Activated CD8-positive, alpha-beta memory T cell treated with anti-CD3 and anti-CD28 coated beads, Interleukin-2, amount 50 U/mL, for 24 hours (primary cell): ENCODE results near the gene PPFIA4.
"Not testable (repeated sequence)": the region's sequence is repeated elsewhere in the genome, so short reads cannot be mapped to it uniquely, and the experiment has no call there.

Experiments
- DNase-seq: peaks from one replicate; pipeline ENCODE4 v3.0.0-alpha.2; 2020; ENCODE audit errors: extremely low read depth

PPFIA4 gene

GRCh38 chr1:203017061-203017460 is 9.2 kb upstream of the PPFIA4 start:
- DNase-seq: no peak

DNA sequence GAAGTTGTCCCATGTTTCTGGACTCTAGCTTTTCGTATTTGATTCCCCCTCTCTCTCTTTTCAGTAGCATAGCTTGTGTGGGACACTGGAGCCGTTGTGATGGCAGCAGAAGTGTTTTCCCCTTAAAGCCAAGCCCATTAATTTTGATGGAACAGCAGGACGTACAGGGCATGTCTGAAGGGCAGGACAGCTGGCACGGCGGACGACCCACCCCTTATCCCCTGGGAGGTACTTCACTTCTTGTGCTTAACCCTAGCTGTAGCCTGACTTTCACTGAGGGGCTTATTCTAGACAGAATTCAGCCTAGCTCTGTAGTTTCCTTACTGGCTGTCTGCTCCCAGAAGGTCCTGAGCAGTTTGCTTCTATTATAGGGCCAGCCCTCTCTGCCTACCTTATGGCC is 8.6 kb upstream of the PPFIA4 start:
- no peak for DNase-seq

DNA sequence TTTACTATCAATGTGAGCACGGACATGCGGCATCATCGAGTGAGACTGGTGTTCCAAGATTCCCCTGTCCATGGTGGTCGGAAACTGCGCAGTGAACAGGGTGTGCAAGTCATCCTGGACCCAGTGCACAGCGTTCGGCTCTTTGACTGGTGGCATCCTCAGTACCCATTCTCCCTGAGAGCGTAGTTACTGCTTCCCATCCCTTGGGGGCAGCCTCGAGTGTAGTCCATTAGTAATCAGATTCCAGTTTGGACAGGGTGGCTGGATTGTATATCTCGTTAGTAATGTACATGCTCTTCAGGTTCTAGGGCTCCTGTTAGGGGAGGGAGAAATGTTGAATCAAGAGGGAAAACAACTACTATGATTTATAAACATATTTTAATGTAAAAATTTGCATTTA is 3.4 kb upstream of the PPFIA4 start:
- DNase-seq: not testable (repeated sequence)

- no peak for DNase-seq
These were observed 633 bp upstream of the PPFIA4 start for GRCh38 chr1:203025686-203026030.

- no peak for DNase-seq
These were observed 674 bp downstream of the PPFIA4 start for GRCh38 chr1:203026666-203027663.

DNA sequence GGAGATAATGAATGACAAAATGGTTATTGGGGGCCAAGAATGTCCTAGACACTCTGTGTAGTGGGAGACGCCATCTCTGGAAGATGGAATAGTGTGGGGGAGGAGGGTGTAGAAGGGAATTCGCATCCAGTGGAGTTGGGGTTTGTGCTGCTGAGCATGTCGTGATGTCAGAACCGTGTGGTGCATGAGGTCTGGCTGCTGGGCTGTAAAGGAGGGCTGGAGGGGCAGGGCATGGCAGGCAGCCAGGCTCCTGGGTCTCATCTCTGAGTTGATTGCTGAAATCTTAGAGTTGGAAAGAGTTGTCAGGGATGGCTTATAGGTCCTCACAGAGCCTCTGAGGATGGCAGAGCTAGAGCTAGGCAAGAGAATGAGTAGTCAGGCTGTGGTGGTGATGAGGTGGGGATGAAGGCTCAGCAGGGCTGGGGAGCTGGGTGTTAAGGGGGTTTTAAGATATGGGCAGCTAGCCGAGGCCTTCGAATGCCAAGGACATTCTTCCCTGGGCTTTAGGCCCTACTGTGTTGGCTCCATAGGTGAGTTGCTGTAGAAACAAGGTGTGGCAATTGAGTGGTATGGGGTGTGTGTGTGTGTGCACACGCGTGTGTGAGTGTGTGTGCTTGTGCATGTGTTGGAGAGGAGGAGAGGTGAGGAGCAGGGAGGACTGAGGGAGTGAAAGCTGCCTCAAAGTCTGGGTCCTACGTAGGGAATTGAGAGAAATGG is 1.9 kb downstream of the PPFIA4 start:
- DNase-seq: no peak

DNA sequence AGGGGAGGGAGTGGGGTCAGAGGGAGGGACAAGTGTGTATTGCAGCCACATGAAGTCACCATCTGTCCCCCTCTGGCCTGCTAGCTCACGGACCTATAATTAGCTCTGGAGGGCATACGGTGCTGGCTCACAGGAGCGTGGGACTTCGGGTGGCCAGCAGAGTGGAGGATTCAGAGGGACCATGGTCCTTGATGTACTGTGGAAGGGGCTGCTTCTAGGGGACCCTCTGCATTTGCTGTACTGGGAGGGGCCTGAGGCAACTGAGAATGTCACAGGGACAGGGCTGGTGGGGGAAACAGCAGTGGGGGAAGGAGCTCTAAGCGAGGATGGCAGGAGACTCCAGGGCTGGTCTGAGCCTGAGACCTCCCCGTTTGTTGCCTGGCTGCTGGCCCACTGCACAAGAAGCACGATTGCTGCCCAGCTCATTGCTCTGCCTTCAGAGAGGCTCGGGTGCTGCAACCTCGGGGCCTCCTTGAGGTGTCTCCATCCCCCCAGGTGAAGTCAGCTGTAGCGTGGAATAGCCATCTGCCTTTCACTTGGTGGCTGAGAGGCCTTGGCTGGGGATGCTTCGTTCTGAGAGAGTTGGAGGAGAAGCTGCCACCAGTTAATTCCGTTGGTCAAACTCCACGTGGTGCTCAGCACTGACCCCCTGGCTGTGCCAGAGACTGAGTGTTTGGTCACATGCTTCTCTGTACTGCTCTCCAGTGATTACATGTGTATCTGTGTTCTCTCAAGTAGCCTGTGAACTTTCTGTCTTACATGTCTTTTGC is 2.7 kb downstream of the PPFIA4 start:
- DNase-seq: no peak

DNA sequence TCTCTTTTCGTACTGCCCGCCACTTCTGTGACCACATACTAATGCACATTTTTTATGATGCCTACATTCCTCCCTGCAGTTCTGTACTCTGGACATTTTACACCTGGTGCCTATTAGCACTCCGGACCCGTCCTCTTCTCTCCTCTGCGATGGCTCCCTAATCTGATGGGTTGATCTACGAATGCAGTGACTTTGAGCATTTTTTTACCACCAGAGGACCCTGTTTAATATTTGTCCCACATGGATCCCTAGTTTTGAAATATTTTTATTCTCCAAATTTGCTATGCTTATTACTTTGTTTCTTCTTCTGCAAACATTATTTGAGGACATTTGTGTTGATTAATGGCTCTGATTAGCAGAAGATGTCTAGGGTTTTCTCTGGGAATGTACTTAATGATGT is 5.2 kb downstream of the PPFIA4 start:
- no peak for DNase-seq

DNA sequence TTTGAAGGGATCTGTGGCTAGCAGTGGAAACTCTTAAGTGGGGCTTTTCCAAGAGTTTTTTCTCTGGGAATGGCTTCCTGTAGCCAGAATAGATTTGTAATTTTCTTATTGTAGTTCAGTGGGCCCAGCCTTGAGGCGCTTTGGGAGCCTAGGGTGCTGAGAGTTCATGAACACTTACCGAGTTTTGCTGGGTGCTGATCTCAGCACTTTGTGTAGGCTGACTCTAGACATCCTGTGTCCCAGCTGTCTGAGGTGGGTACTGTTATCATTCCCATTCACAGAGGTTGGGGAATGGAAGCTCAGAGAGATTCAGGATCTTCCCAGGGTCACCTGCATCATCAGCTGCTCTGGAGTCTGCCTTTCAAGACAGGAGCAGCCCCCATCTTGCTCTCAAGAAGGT is 7.0 kb downstream of the PPFIA4 start:
- no peak for DNase-seq

DNA sequence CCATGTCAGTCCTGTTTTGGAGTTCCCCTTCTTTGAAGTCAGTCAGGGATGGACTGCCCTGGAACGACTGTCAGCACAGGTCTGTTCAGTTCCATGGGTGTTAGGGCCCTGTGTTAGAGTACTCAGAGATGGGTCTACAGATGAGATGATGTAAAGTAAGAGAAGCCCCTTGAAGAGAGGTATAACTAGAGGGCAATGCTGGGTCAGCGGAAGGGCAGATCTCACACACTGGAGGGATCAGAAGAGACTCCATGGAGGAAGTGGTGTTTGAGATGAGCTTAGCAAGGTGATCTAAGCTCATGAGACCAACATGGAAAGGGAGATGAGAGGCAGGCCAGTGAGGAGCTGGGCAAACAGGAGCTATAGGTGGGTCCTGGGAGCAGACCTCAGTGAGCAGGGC is 7.6 kb downstream of the PPFIA4 start:
- DNase-seq: no peak

DNA sequence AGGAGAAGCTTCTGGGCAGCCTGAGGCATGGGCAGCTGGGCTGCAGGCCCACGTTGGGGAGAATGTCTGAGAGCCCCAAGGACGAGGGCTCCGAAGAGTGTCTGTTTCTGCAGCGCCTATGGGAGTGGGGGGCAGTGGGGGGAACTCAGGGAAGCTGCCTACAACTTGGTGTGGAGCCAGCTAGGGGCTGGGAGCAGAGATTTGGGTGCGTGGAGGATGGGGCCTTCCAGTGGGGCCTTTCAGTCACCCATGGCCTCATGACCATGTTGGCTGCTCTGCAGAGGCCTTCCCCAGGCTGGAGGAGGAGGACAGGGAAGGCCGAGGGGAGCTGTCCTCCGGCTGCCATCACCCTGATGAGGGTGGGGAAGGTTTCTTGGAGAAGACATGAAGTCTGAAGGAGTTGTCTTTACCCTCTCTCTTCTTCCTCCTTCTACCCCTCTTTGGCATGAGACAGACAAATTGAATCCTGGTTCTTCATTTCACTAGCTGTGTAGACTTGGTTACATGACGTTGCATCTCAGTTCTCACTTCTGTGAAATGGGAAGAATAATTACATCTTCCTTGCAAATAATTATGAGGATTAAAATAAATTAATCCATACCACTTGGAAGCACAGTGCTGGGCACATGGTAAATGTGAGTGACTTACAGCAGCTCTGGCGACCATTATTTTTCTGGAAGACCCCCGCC is 8.3 kb downstream of the PPFIA4 start:
- no peak for DNase-seq

GRCh38 chr1:203035111-203036000 is 9.1 kb downstream of the PPFIA4 start:
- no peak for DNase-seq

- no peak for DNase-seq
These were observed 9.8 kb downstream of the PPFIA4 start for GRCh38 chr1:203036135-203036534.

- DNase-seq: no peak
These were observed 10.2 kb downstream of the PPFIA4 start for GRCh38 chr1:203036537-203036936.

DNA sequence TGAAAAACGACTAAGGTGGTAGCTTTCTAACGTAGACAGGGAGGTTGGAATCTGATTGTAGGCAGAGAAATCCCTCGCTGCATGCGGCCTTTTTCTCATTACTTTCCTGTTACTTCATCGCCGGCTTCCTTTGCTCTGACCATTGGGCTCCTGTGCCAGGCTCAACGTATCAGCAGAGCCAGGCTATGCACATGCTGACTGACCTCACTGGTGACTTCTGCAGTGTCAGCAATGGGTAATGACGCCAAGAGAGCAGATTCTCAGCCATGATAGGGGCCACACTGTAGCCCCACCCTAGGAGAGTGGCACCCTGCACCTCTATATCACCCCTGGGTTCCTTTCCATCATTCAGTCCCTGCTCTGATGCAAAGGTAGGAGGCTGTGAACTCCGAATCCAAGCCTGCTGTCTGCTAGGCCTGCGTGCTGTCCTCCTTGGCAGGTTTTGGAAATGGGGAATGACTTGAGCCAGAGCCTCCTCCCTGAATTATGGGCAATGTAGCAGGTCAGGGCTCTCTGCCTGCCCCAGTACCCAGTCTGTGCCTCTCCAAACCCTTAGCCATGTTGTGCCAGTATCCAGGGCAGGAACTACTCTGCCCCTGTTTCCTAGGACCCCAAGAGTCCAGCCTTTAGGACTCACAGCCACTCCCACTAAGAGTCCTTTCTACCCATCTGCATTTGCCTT is 11.4 kb downstream of the PPFIA4 start:
- DNase-seq: no peak

- DNase-seq: no peak
These were observed 12.0 kb downstream of the PPFIA4 start for GRCh38 chr1:203038217-203038741.

DNA sequence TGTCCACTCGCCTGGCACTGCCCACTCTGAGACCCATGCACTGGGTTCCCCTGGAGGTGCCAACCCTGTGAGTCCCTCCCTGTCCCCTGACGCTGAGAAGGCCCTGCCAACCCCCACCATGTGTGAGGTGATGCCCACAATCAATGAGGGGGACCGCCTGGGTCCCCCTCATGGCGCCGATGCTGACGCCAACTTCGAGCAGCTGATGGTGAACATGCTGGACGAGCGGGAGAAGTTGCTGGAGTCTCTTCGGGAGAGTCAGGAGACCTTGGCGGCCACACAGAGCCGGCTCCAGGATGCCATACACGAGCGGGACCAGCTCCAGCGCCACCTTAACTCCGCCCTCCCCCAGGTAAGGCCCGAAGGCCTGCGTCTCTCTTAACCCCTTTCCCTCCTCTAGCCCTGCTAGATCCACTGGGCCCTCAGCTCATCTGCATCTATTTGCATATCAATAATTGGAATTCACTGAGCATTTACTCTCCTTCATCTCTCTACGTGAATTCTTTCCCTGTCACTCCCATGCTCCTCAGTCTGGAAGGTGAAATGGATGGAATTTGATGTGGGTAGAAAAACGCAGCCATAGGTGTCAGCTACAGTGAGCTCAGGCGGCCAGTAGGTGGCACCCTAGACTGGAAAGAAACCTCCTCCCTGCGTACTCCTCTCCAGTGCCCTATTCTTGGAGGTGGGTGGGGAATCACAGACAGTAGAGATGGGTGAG is 12.8 kb downstream of the PPFIA4 start:
- DNase-seq: peak; percentile 15

DNA sequence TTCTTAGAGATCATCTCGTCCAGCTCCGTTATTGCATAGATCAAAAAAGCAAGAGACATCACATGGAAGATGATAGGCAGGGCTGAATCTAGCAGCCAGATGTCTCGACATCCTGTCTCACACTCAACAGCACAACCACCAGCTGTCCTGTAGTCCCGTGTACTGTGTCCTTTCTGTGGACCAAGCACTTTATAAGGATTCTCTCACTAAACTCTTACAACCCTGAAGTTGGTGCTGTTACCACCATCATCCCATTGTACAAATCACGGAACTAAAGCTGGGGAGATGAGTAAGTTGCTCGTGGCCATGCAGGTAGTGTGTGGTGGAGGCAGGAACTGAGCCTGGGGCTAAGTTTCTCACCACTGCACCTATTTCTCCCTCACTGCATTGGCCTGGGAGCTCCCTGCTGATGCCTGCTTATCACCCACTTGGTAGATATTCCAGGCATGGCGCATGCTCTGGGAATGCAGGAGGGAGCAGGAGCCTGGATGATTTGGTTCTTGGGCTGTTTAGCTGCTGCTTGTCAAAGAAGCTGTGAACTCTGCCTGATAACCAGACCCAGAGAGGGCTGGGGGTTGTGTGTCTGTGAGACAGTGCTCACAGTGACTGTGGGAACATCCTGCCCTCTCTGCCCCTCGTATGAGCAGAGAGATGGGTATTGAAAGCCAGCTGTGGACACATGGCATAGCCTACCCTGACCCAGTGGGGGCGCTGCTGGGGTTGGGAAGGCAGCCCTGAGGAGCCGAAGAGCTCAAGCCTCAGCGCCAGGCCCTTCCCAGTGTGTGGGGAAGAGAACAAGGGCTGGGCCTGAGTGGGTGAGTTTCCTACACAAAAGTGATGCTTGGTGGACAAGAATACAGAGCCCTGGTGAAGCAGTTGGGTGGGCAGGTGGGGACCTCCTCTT is 13.6 kb downstream of the PPFIA4 start:
- no peak for DNase-seq
